ENCODE measurements around the gene TGIF2LX.
"Not testable (repeated sequence)": the region's sequence is repeated elsewhere in the genome, so short reads cannot be mapped to it uniquely, and the experiment has no call there.

The TGIF2LX gene

DNA sequence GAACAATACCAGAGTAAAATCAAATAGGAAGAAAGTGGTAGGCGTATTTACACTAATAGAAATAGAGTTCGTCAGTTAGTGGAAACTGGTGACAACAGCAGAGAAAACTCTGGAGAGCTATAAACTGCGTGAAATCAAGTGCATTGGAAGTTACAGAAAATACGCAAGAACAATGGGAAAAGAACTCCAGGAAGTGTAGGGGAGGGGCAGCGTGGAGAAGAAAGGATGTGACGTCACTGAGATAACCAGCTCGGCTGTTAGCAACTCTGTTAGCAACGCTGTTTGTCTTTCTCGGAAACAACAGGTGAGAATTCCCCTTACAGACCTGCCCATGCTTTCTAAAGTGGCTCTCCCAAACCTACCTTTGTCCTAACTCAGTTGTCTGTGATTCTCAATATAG, at the start of gene TGIF2LX:
Gene TGIF2LX, plus strand, starts transcription at position 244 of the 400 bp plus-strand sequence. CDS start 178 bp downstream, outside the sequence.
- in situ Hi-C loops (cut with HindIII; ENCODE audit: low sequenced_read_pairs); H3K4me3 ChIP-seq (ENCODE audit: low read depth, low read length); DNase-seq (ENCODE audit: low read depth): not testable (repeated sequence)

- DNase-seq (ENCODE audit: low read depth); H3K4me3 ChIP-seq (ENCODE audit: low read depth, low read length); in situ Hi-C loops (cut with HindIII; ENCODE audit: low sequenced_read_pairs): not testable (repeated sequence)
Measured at GRCh38 chrX:89922338-89922934, 728 bp downstream of the TGIF2LX start.

DNA sequence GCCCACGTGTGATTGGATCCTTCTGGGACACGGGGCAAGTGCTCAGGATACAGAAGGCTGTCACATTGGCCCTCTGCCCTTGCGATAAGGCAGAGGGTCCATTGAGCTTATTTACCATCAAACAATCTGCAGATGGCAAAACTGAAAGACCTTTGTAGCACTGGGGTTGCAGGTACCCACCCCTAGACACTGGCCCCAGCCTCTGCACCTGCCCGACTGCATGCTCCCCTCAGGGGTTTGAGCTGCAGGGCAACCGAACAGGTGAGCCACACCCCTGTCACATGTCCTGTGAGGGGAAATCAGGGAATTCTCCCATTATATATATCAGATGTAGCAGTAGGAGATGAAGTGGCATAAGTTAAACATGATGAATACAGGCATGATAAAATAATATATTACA, 21.4 kb downstream of the TGIF2LX start:
- DNase-seq (ENCODE audit: low read depth); in situ Hi-C loops (cut with HindIII; ENCODE audit: low sequenced_read_pairs); H3K4me3 ChIP-seq (ENCODE audit: low read depth, low read length): not testable (repeated sequence)

- DNase-seq (ENCODE audit: low read depth); H3K4me3 ChIP-seq (ENCODE audit: low read depth, low read length); in situ Hi-C loops (cut with HindIII; ENCODE audit: low sequenced_read_pairs): not testable (repeated sequence)
Measured at GRCh38 chrX:89965588-89965987, 43.9 kb downstream of the TGIF2LX start.

Measured in astrocyte of the cerebellum (primary cell).